Measurements from ENCODE around the gene GAL.

DNA sequence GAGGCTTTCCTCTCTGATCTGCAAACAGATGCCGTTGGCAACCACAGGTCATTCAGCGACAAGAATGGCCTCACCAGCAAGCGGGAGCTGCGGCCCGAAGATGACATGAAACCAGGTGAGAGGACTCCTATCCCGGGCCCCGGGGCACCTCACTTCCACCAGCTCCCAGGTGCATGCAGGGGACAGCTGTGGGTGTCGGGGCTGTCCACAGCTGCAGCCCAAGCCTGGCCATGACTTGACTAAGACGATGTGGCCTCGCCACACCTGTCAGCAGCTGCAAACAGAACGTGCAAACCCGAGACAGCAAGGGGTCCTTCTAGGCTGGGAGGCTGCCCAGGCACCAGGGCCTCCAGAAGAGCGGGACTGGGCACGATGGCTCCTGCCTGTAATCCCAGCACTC, 3.6 kb downstream of the GAL start:
- no peak for TF ChIP-seq YY1 (IDR thresholded peaks at IDR 0.05; ENCODE audit: insufficient read depth, insufficient replicate concordance, low read depth, low read length)
- no peak for TF ChIP-seq MBD4 (IDR thresholded peaks at IDR 0.05; ENCODE audit: borderline replicate concordance, low read length)
- no peak for TF ChIP-seq CSRNP2 (CRISPR knock-in tag; conservative IDR thresholded peaks at IDR 0.05; ENCODE audit: low read depth)
- TF ChIP-seq ZBTB42 (CRISPR knock-in tag; IDR thresholded peaks at IDR 0.05), result no peak
- TF ChIP-seq RNF2 (conservative IDR thresholded peaks at IDR 0.05; ENCODE audit: low read depth), result no peak
- no peak for TF ChIP-seq CHD2 (IDR thresholded peaks at IDR 0.05; ENCODE audit: low read depth, low read length)
- TF ChIP-seq ZNF281 (CRISPR knock-in tag; IDR thresholded peaks at IDR 0.05; ENCODE audit: borderline replicate concordance), result no peak
- no peak for TF ChIP-seq NCOA2 (CRISPR knock-in tag; IDR thresholded peaks at IDR 0.05)
- no peak for TF ChIP-seq RFX5 (IDR thresholded peaks at IDR 0.05; ENCODE audit: low read depth, low read length)
- no peak for TF ChIP-seq ZNF451 (CRISPR knock-in tag; IDR thresholded peaks at IDR 0.05)
- no peak for TF ChIP-seq ZNF501 (CRISPR knock-in tag; IDR thresholded peaks at IDR 0.05)
- TF ChIP-seq SIX4 (CRISPR knock-in tag; IDR thresholded peaks at IDR 0.05), result no peak
- TF ChIP-seq SNAPC2 (CRISPR knock-in tag; IDR thresholded peaks at IDR 0.05), result no peak
